Activated naive CD8-positive, alpha-beta T cell (primary cell): ENCODE results near the gene C19orf81.

ENCODE experiments used
- H3K27ac Mint-ChIP-seq: one replicate; pipeline ENCODE4 v1.8.0; 2021; ENCODE audit warnings: mixed read lengths
- H3K27me3 Mint-ChIP-seq: one replicate; pipeline ENCODE4 v1.8.0; 2021; ENCODE audit warnings: mixed read lengths
- H3K36me3 Mint-ChIP-seq: one replicate; pipeline ENCODE4 v1.8.0; 2021; ENCODE audit warnings: mixed read lengths
- H3K4me1 Mint-ChIP-seq: one replicate; pipeline ENCODE4 v1.8.0; 2021; ENCODE audit warnings: low read depth, mixed read lengths
- H3K4me3 Mint-ChIP-seq: one replicate; pipeline ENCODE4 v1.8.0; 2021; ENCODE audit warnings: mild to moderate bottlenecking, mixed read lengths
- H3K9me3 Mint-ChIP-seq: one replicate; pipeline ENCODE4 v1.8.0; 2021; ENCODE audit warnings: low read depth, mixed read lengths

The C19orf81 gene

DNA sequence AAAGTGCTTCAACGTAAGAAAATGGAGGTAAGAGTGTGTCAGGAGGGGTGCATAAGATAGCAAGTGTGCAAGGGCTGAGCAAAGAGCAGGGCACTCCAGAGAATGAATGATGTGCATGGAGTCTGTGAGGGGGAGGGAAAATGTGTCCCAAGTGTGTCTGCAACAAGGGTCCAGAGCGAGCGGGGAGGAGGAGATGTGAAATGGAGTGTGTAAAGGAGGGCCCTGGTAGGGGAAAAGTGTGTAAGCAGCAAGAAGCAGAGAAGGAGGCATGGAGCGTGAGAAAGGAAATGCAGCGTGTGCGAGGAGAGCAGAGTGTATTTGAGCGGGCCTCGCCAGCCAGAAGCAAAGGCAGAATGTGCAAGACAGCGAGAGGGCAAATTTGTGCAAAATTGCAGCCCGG, 11.8 kb downstream of the C19orf81 start:
- peaks cover 20% of the 10 kb centered on the region for H3K4me1 Mint-ChIP-seq
- H3K4me3 Mint-ChIP-seq: no peak overlapping the region
- no peak overlapping the region for H3K27ac Mint-ChIP-seq
- H3K36me3 Mint-ChIP-seq: no peaks in the 10 kb centered on the region
- H3K27me3 Mint-ChIP-seq: peaks cover 24% of the 10 kb centered on the region
- peaks cover 5% of the 10 kb centered on the region for H3K9me3 Mint-ChIP-seq

DNA sequence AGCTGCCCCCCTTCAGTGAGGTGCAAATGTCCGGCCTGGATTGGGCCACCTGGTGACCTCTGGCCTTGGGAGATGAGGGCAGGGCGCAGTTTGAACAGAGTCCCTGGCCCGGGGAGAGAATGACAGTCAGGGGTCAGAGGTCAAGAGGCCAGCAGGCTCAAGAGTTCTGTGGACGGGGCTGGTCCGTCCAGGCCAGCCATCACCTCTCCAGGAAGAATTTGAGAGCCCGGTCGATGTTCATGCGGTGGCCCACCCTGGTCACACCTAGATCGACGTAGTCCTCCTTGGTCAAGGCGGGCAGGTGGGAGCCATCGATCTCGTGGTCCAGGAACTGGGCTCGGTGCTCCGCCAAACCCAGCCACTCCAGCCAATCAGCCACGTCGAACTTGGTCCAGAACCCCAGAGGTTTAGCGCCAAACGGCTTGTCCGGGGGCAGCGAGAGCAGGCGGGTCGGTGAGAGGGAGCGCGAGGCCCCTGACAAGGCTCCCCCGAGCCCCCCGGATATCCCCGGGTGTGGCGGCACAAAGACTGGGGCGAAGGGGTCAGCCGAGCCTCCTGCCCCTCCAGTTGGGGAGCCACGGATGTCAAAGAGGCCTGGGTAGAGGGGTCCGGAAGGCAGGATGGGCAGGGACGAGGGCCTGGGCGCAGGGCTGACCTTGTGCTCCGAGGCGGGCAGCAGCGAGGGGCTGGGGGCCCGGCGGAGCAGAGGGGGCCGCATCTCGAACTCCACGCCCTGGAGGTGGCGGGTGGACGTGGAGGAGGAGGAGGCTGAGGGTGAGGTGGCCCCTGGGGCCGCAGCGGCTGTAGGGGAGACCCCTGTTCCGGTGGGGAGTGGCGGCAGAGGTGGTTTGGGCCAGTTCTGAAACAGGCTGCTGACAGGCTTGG, 12.8 kb downstream of the C19orf81 start:
- H3K4me3 Mint-ChIP-seq: no peak overlapping the region

DNA sequence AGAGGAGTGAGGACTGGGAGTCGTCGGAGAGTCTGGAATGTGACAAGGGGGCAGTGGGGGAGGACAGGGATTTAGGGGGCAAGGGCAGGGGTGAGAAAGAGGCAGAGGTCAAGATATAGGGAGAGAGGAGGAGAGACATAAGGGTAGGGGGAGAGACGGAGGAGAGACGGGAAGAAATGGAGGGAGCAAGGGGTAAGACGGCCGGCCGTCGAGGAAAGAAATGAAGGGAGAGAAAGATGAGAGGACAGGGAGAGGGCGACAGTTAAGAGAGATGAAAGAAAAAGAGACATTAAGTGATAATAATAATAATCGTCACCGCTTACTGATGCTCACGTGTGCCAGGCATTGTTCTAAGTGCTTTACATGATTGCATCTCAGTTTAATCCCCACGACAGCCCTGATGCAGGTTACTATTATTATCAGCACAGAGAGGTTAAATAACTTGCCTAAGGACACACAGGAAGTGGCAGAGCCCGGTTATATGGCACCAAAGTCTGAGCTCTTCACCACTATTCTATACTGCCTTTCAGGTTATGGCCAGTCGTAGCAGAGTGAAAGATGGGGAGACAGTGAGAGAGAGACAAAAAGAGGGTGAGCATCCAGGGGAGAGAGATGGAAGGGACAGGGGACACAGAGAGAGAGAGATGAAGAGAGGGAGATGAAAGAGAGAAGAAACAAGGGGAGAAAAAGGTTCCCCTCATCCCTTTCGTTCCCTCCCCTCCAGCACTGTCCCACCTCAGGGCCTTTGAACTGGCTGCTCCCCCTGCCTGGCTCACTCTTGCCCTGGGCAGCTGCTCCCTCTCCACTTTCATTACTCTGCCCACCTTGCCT, 13.6 kb downstream of the C19orf81 start:
- Mint-ChIP-seq H3K4me3 (no peak overlapping the region), H3K27me3 (peaks cover 22% of the 10 kb centered on the region), H3K4me1 (peaks cover 12% of the 10 kb centered on the region), H3K9me3 (no peaks in the 10 kb centered on the region), H3K36me3 (no peaks in the 10 kb centered on the region), H3K27ac (no peak overlapping the region)

More for the DNA sequence above, 12.8 kb downstream of the C19orf81 start:
- Mint-ChIP-seq H3K27ac (no peak overlapping the region), H3K9me3 (peaks cover 5% of the 10 kb centered on the region), H3K4me1 (peaks cover 20% of the 10 kb centered on the region), H3K36me3 (no peaks in the 10 kb centered on the region), H3K27me3 (peaks cover 22% of the 10 kb centered on the region)

DNA sequence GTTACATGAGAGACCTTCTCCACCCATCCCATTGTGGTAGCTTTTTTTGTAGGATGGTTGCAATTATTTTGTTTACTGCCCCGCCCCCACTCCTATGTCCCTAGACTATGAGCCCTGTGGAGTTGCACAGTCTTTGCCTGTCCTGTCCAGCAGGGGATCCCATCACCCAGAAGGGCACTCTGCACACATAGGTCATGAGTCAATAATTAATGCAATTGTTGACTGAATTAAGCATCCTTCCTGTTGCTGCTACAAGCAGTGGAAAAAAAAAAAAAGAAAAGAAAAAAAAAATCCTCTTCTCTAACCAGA, 14.2 kb downstream of the C19orf81 start:
- H3K36me3 Mint-ChIP-seq: no peaks in the 10 kb centered on the region
- no peak overlapping the region for H3K27ac Mint-ChIP-seq
- H3K4me1 Mint-ChIP-seq: peaks cover 6% of the 10 kb centered on the region
- H3K27me3 Mint-ChIP-seq: peaks cover 18% of the 10 kb centered on the region
- H3K4me3 Mint-ChIP-seq: no peak overlapping the region
- H3K9me3 Mint-ChIP-seq: no peaks in the 10 kb centered on the region

DNA sequence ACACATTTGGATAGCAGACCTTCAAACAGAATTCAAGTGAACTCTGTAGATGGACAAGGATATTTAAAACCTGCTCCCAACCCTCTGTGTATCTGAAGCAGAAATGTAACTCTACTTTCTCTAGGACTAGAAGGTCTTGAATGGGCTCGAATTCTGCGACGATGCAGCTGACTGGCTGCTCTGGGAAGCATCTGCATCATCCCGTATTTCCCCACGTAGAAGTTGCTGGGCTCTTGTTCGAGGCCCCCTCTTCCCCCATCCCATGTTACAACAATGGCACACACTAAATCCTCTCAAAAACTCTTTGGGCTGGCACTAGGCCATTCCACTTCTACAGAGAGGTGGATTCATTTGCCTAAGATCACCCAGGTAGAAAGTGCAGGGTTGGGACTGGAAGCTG, 15.0 kb downstream of the C19orf81 start:
- Mint-ChIP-seq H3K36me3 (no peaks in the 10 kb centered on the region), H3K9me3 (no peaks in the 10 kb centered on the region), H3K27me3 (peaks cover 18% of the 10 kb centered on the region), H3K4me3 (no peak overlapping the region), H3K4me1 (peaks cover 3% of the 10 kb centered on the region), H3K27ac (no peak overlapping the region)

DNA sequence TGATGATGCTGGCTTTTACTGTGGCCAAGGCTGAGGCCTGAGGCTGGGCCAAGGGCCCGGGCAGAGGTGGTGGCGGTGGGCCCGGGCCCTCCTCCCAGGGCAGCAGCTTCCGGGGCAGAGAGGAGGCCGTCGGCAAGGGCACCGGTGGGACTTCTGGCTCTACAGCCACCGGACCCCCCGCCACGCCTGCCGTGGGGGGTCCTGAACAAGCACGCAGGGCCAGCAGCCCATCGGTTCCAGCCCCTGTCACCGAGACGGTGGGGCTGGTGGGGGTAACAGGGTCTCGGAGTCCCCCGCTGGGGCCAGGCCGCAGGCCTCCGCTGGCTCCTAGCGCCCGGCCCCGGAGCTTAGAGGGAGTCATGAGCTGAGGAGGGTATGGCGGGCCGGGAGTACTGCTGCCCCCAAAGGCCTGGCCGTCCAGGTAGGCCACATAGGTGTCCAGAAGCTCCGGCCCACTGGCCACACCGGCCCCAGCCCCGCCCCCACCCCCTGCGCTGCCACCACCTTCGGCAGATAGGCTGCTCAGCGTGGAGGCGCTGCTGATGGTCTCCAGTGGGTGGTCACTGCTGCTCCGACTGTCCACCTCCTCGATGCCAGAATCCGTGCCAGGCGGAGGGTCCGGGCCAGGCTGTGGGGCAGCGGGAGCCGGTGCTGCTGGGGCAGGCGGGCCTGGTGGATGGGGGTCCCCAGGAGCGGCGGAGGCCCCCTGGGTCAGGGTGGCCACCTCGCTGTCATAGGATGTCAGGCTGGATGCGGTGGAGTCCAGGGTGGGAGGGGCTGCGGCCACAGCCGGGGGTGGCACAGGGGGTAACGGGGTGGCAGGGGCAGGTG, 17.3 kb downstream of the C19orf81 start:
- no peaks in the 10 kb centered on the region for H3K36me3 Mint-ChIP-seq
- H3K9me3 Mint-ChIP-seq: no peaks in the 10 kb centered on the region
- no peak overlapping the region for H3K4me3 Mint-ChIP-seq
- H3K4me1 Mint-ChIP-seq: peaks cover 1% of the 10 kb centered on the region
- peaks cover 23% of the 10 kb centered on the region for H3K27me3 Mint-ChIP-seq
- no peak overlapping the region for H3K27ac Mint-ChIP-seq

DNA sequence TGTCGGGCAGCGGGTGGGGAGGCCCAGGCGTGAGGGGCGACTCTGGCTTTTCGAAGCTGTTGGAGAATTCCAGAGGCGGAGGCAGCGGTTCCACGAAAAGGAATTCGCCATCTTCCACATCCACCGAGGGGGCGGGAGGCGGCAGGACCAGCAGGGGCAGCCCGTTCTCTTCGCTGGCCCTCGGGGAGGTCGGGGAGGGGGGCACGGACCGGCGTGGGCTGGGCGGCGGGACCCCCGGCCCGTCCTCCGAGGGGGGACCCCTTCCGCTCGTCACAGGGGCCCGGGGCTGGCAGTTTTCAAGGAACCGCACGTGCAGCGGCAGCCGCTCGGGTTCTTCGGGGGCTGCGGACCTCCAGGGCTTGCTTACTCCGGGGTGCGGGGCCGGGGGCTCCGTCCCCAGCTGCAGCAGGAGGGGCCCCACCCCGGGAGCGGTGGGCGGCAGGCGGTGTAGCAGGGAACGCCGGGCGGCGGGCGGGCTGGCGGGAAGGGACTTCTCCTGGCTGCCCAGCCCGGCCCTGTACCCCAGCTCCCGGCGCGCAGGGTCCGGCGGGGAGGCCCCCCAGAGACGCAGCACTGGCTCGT, 18.0 kb downstream of the C19orf81 start:
- H3K4me3 Mint-ChIP-seq: no peak overlapping the region
- peaks cover 26% of the 10 kb centered on the region for H3K27me3 Mint-ChIP-seq
- H3K27ac Mint-ChIP-seq: no peak overlapping the region
- peaks cover 1% of the 10 kb centered on the region for H3K4me1 Mint-ChIP-seq
- no peaks in the 10 kb centered on the region for H3K9me3 Mint-ChIP-seq
- H3K36me3 Mint-ChIP-seq: no peaks in the 10 kb centered on the region

DNA sequence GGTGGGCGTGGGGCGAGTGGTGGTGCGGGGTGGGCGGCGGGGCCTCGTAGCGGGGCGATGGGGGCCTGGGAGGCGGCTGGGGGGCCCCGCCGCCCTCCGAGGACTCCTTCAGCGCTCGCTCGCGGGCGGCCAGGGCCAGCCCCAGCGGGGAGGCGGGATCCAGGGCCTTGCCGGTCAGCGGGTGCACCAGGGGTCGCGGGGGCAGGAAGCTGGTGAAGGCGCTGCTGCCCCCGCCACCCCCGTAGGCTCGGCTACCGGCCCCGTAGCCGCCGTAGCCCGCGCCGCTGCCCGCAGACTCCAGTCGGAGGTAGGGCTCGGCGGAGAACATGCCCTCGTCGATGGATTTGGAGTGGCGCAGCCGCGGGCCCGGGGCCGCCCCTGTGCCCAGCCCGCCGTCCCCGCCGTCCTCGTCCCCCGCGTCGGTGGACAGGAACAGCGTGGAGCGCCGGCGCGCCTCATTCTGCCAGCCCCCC, 18.6 kb downstream of the C19orf81 start:
- Mint-ChIP-seq H3K4me1 (peaks cover 1% of the 10 kb centered on the region), H3K4me3 (no peak overlapping the region), H3K27ac (no peak overlapping the region), H3K27me3 (peaks cover 28% of the 10 kb centered on the region), H3K9me3 (no peaks in the 10 kb centered on the region), H3K36me3 (no peaks in the 10 kb centered on the region)

DNA sequence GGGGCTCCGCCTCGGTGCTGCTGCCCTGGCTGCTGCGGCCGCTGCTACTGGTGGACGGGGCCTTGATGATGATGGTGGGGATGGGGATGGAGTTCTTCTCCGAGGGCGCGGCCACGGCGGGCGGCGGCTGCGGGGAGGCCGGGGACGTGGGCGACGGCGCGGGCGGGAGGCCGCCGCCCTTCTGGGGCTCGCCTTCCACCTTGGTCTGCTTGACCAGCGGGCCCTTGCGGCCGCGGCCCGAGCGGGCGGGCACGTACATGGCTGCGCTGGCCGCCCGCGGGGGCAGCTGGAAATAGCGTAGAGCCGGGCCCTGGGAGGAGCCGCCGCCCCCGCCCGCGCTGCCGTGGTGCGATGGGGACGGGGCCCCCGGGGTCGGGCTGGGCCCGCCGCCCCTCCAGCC, 19.2 kb downstream of the C19orf81 start:
- Mint-ChIP-seq H3K36me3 (no peaks in the 10 kb centered on the region), H3K4me1 (peaks cover 1% of the 10 kb centered on the region), H3K9me3 (no peaks in the 10 kb centered on the region), H3K27ac (no peak overlapping the region), H3K4me3 (no peak overlapping the region), H3K27me3 (peaks cover 30% of the 10 kb centered on the region)

DNA sequence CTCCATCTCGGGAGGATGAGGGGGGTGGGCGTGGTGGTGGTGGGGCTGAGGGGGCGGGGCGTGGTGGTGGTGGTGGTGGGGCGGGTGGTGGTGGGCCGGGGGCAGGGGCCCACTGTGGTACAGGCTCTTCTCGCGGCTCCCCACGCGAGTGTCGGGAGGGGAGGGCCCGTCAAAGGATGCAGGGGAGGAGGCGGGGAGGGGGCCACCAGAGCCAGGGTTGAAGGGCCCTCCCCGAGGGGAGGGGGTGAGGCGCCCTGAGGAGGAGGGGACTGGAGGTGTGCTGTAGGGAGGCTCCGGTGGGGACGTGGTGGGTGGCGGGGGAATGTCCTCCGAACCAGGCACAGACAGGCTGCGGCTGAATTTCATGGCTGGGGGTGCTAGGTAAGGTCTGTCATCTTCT, 19.6 kb downstream of the C19orf81 start:
- peaks cover 31% of the 10 kb centered on the region for H3K27me3 Mint-ChIP-seq

DNA sequence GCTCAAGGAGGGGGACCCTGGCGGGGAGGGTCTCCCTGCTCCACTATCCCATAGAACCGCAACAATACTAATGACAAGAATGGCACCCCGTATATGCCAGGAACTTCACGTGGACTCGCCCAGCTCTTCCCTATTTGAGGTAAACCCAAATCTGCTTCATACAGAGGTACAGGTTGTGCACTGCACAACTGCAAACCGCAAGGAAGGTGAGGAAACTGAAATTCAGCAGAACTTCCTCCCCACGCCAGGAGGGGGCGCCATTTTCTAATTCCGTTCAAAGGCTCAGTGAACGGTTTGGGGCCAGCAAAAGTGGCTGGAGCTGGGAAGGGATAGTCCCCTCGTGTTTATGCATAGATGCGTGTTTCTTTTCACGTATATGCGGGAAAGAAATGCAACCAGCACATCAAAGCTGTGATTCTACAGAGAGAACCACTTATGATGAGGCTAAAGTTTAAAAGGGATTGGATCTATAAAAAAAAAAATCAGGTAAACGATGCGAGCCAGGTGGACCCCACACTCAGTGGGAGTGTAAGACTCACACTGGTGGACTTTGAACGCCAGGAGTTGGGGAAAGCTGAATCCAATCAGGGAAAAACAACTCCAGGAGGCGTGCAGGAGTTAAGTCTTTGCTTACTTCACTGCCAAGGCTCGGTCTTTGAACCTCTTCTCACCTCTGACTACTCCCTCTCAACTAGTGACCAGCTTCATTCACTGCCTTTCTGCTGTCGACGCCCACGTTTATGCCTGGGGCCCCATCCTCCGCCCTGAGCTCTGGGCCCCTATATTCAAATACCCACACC, 20.3 kb downstream of the C19orf81 start:
- no peaks in the 10 kb centered on the region for H3K36me3 Mint-ChIP-seq
- H3K27me3 Mint-ChIP-seq: peaks cover 28% of the 10 kb centered on the region
- no peak overlapping the region for H3K4me3 Mint-ChIP-seq
- H3K9me3 Mint-ChIP-seq: no peaks in the 10 kb centered on the region
- peaks cover 1% of the 10 kb centered on the region for H3K4me1 Mint-ChIP-seq
- no peak overlapping the region for H3K27ac Mint-ChIP-seq

More for the DNA sequence above, 19.6 kb downstream of the C19orf81 start:
- Mint-ChIP-seq H3K4me1 (peaks cover 1% of the 10 kb centered on the region), H3K9me3 (no peaks in the 10 kb centered on the region), H3K27ac (no peak overlapping the region), H3K36me3 (no peaks in the 10 kb centered on the region), H3K4me3 (no peak overlapping the region)

DNA sequence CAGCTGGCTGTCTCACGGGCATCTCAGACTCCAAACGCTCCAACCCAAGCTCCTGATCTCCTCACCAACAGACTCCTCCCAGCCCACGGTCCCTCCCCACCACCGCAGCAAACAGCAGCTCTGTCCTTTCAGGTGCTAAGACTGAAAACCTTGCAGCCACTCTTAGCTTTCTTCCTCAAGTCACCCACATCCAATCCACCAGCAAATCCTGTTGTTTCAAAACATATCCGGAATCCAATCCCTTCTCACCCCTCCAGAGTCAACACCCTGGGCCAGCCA, 20.8 kb downstream of the C19orf81 start:
- H3K36me3 Mint-ChIP-seq: no peaks in the 10 kb centered on the region
- peaks cover 1% of the 10 kb centered on the region for H3K4me1 Mint-ChIP-seq
- H3K27me3 Mint-ChIP-seq: peaks cover 28% of the 10 kb centered on the region
- no peaks in the 10 kb centered on the region for H3K9me3 Mint-ChIP-seq
- H3K4me3 Mint-ChIP-seq: no peak overlapping the region
- H3K27ac Mint-ChIP-seq: no peak overlapping the region

DNA sequence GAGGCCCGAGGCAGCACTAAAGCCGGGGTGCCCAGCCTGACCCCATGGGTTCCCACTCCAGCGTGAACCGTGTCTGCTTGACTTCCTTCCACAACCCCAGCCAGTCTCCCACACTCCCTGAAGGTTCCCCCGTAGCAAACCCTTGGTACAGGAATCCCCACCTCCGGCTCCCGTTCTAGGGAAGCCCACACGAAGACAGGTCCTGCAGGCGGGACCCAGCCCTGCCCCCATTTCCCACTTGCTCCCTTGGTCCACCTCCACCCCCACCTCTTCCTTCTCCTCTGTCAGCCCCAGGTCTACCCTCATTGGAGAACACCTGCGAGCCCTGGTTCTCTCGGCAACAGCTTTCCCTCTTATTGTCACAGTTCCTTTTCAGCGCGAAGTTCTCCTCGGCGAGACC, 23.9 kb downstream of the C19orf81 start:
- no peak overlapping the region for H3K27ac Mint-ChIP-seq
- H3K36me3 Mint-ChIP-seq: peaks cover 2% of the 10 kb centered on the region
- peaks cover 4% of the 10 kb centered on the region for H3K4me1 Mint-ChIP-seq
- no peaks in the 10 kb centered on the region for H3K9me3 Mint-ChIP-seq
- H3K4me3 Mint-ChIP-seq: no peak overlapping the region
- H3K27me3 Mint-ChIP-seq: peaks cover 35% of the 10 kb centered on the region

DNA sequence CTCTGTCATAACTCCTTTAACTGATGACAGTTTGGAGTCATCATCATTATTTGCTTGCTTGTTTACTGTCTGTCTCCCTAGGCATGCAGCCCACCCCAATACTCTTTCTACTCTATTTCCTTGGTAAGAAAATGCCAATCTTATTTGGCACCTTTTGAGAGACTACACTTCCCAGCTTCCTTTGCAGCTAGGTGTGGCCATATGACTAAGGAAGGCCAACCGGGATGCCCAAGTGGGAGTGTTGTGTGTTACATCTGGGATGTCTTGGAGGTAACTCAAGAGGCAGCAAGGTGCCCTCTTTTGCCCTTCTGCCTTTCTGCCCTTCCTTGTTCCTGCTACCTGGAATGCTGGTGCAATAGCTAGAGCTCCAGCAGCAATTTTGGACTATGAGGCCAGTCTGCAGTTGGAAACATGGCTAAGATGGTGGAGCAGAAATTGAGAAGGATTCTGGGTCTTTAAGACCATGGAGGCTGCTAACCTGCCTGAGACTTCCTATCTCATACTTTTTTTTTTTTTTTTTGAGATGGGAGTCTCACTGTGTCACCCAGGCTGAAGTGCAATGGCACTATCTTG, 27.5 kb downstream of the C19orf81 start:
- Mint-ChIP-seq H3K4me1 (peaks cover 11% of the 10 kb centered on the region), H3K4me3 (no peak overlapping the region), H3K9me3 (no peaks in the 10 kb centered on the region), H3K27me3 (peaks cover 35% of the 10 kb centered on the region), H3K27ac (no peak overlapping the region), H3K36me3 (peaks cover 2% of the 10 kb centered on the region)
